HepG2 (cell line): ENCODE measurements around the gene S100A5. TPM values are rescaled to one million over a fixed set of nuclear protein-coding genes. Genes with fewer than 3 reads are reported as not detected.

Experiments
- ATF7-NPFF ChIP-seq: sonication (generic); formaldehyde crosslinking; IDR thresholded peaks from 2 replicates; pipeline ENCODE4 v1.8.1; 2023; ENCODE audit warnings: mild to moderate bottlenecking, low read depth, missing genetic modification reagents, moderate library complexity
- FOXM1 ChIP-seq: sonication (generic); formaldehyde crosslinking; IDR thresholded peaks from 2 replicates; pipeline ENCODE4 v1.5.0; 2020; ENCODE audit warnings: missing genetic modification reagents
- FOXP1 ChIP-seq, 2 experiments: fragments of 450-650 bp in 1 of 2; IDR thresholded peaks; 2 replicates each; pipeline ENCODE4 v1.6.1; 2017 to 2018; ENCODE audit warnings: antibody characterized with exemption in 1 of 2
- MAFK ChIP-seq, 2 experiments: IDR thresholded peaks in 1 of 2; conservative IDR thresholded peaks in 1 of 2; 2 replicates each; pipeline ENCODE4 v1.6.1; 2011; ENCODE audit warnings: improper control_type of control experiment in 2 of 2, low read length in 2 of 2
- MATR3 ChIP-seq: sonication (generic); formaldehyde crosslinking; IDR thresholded peaks from 2 replicates; pipeline ENCODE4 v1.4.0; 2020; ENCODE audit warnings: missing genetic modification reagents
- MTF2 ChIP-seq: sonication (generic); formaldehyde crosslinking; IDR thresholded peaks from 2 replicates; pipeline ENCODE4 v1.5.0; 2020; ENCODE audit warnings: missing genetic modification reagents, borderline replicate concordance
- PLSCR1 ChIP-seq: sonication (generic); formaldehyde crosslinking; IDR thresholded peaks from 2 replicates; pipeline ENCODE4 v1.5.0; 2020; ENCODE audit warnings: missing genetic modification reagents, mild to moderate bottlenecking, borderline replicate concordance
- RELA ChIP-seq: sonication (generic); formaldehyde crosslinking; IDR thresholded peaks from 2 replicates; pipeline ENCODE4 v1.4.0; 2020; ENCODE audit warnings: missing genetic modification reagents
- SETDB1 ChIP-seq: sonication (generic); formaldehyde crosslinking; IDR thresholded peaks from 2 replicates; pipeline ENCODE4 v1.5.1; 2020; ENCODE audit warnings: missing genetic modification reagents, mild to moderate bottlenecking, borderline replicate concordance
- ZMYM2 ChIP-seq: sonication (generic); formaldehyde crosslinking; IDR thresholded peaks from 2 replicates; pipeline ENCODE4 v1.8.0; 2022; ENCODE audit warnings: mild to moderate bottlenecking, missing genetic modification reagents
- ZNF407 ChIP-seq: sonication (generic); formaldehyde crosslinking; IDR thresholded peaks from one replicate; pipeline ENCODE4 v1.5.1; 2020; ENCODE audit warnings: mild to moderate bottlenecking, missing genetic modification reagents; ENCODE audit errors: not compliant biosample characterization
- ZNF703 ChIP-seq: sonication (generic); formaldehyde crosslinking; IDR thresholded peaks from 2 replicates; pipeline ENCODE4 v1.5.1; 2020; ENCODE audit warnings: missing genetic modification reagents, mild to moderate bottlenecking, moderate library complexity, borderline replicate concordance
- polyA plus RNA-seq, 8 experiments: library from polyadenylated mRNA; depleted of rRNA in 3 of 8; stranded (reverse) in 7 of 8; unstranded in 1 of 8; fragments of >200 nt; fragmentation: Illumina TruSeq in 4 of 8; extraction: Trizol in 4 of 8; gene quantifications; 2 replicates each; pipeline versions ENCODE4 v1.2.1 to v1.2.3, GENCODE V29; 2011 to 2016; ENCODE audit warnings: low read depth in 4 of 8, missing spikeins in 1 of 8, mixed read lengths in 1 of 8; ENCODE audit not compliant: insufficient read depth in 1 of 8
- total RNA-seq, 5 experiments: library from RNA; depleted of rRNA; stranded (reverse); fragments of >200 nt; fragmentation: Illumina TruSeq; extraction: Trizol; gene quantifications; 2 replicates each; pipeline ENCODE4 v1.2.3, GENCODE V29; 2016; ENCODE audit warnings: low read depth in 1 of 5
- TF ChIP-seq, protein P1 (sequence below): sonication (generic); formaldehyde crosslinking; IDR thresholded peaks from 2 replicates; pipeline ENCODE4 v1.4.0; 2020; ENCODE audit warnings: missing genetic modification reagents, borderline replicate concordance
- TF ChIP-seq, protein P2 (sequence below): sonication (generic); formaldehyde crosslinking; IDR thresholded peaks from 2 replicates; pipeline ENCODE4 v1.5.1; 2020; ENCODE audit warnings: missing genetic modification reagents, mild to moderate bottlenecking, borderline replicate concordance

S100A5 gene
- total and polyA plus RNA-seq, 2 of the 13 experiments (the other 11 are each of a cell fraction or from before 2014, with no cell fraction given), result not detected

DNA sequence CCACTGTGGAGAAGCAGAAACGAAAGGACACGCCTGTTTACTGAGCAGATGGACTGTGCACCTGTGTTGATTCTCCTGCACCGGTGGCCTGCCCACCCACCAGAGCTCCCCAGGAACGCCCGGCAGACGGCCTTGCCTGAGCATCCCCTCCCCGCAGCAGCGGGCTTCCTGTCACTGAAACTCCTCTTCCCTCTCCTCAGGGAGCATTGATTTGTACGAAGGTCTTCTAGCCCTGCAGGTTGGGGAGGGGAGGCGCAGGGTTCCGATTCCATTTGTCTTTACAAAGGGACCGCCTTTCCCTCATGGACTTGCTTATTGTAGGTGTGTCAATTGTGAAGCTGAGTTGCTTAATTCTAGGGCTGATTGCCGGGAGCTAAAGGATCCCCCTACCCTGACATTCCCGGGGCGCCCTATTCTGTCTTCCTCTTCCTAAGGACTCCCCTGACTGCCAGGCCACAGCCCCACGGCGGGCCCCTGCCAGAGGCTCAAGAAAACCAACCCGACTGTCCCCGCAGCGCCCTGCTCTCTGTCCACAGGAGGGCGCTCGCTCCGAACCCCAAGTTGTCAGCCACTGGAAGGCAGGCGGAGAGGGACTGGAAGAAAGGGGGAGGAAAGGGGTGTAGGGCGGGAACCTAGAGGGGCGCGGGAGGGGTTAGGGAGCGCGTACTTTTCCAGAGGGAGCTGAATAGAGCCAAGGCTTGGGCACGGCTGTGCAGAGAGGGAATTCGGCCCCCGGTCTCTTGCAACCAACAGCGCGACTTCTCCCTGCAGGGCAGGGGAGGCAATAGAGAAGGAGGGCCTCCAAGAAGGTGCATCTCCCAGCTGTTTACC is 7.8 kb downstream of the S100A5 start (continued):
- TF ChIP-seq ZNF407 (CRISPR knock-in tag) (no peak), PLSCR1 (CRISPR knock-in tag) (no peak), ZMYM2 (CRISPR knock-in tag) (no peak), RELA (no peak), MAFK (conservative IDR thresholded peaks at IDR 0.05 in 1 of 2, IDR thresholded peaks at IDR 0.05 in 1 of 2; ENCODE audit: low read length in 2 of 2) (no peak), SETDB1 (CRISPR knock-in tag) (no peak), MTF2 (CRISPR knock-in tag) (no peak), MATR3 (CRISPR knock-in tag) (no peak), ZNF703 (CRISPR knock-in tag) (no peak), ATF7-NPFF (no peak), FOXM1 (CRISPR knock-in tag) (no peak), FOXP1 (IDR thresholded peaks at IDR 0.05) (no peak), FOXP1 (CRISPR knock-in tag; IDR thresholded peaks at IDR 0.05) (peak; percentile 74)
- TF ChIP-seq, protein P1, sequence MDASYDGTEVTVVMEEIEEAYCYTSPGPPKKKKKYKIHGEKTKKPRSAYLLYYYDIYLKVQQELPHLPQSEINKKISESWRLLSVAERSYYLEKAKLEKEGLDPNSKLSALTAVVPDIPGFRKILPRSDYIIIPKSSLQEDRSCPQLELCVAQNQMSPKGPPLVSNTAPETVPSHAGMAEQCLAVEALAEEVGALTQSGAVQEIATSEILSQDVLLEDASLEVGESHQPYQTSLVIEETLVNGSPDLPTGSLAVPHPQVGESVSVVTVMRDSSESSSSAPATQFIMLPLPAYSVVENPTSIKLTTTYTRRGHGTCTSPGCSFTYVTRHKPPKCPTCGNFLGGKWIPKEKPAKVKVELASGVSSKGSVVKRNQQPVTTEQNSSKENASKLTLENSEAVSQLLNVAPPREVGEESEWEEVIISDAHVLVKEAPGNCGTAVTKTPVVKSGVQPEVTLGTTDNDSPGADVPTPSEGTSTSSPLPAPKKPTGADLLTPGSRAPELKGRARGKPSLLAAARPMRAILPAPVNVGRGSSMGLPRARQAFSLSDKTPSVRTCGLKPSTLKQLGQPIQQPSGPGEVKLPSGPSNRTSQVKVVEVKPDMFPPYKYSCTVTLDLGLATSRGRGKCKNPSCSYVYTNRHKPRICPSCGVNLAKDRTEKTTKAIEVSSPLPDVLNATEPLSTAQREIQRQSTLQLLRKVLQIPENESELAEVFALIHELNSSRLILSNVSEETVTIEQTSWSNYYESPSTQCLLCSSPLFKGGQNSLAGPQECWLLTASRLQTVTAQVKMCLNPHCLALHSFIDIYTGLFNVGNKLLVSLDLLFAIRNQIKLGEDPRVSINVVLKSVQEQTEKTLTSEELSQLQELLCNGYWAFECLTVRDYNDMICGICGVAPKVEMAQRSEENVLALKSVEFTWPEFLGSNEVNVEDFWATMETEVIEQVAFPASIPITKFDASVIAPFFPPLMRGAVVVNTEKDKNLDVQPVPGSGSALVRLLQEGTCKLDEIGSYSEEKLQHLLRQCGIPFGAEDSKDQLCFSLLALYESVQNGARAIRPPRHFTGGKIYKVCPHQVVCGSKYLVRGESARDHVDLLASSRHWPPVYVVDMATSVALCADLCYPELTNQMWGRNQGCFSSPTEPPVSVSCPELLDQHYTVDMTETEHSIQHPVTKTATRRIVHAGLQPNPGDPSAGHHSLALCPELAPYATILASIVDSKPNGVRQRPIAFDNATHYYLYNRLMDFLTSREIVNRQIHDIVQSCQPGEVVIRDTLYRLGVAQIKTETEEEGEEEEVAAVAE (CRISPR knock-in tag), result no peak
- TF ChIP-seq, protein P2, sequence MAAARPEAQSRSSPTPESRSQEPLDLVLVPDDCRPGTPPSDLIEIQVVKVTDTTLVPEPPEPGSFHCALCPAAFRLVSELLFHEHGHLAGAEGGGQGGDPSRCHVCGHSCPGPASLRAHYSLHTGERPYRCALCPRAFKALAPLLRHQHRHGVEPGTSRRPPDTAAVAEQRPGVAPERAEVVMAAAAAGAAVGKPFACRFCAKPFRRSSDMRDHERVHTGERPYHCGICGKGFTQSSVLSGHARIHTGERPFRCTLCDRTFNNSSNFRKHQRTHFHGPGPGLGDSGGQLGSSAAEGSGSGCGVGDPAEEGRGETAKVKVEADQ (CRISPR knock-in tag), result no peak
